Body of pancreas (tissue), 4 donors: Measurements from ENCODE around the gene PRR27.

Source experiments
- CTCF ChIP-seq, 7 experiments: fragments of 450-650 bp in 4 of 7; fragments of 200-600 bp in 3 of 7; sonication (generic) in 3 of 7; IDR thresholded peaks; one replicate each; pipeline ENCODE4 v1.5.1; 2016 to 2019; ENCODE audit warnings: antibody characterized with exemption in 7 of 7
- POLR2A ChIP-seq, 3 donors: fragments of 450-650 bp; IDR thresholded peaks; one replicate each; pipeline ENCODE4 v1.6.1; 2016; ENCODE audit warnings: antibody characterized with exemption in 3 of 3, mild to moderate bottlenecking in 2 of 3

GRCh38 chr4:70177090-70177489, 23.1 kb downstream of the PRR27 start:
- TF ChIP-seq POLR2A (IDR thresholded peaks at IDR 0.05) (no peak), CTCF (IDR thresholded peaks at IDR 0.05) (no peak)
